NK-92 (cell line): ENCODE results near the gene KCNMA1.

Source experiments
- DNase-seq: peaks from one replicate; lab custom pipeline; 2025; ENCODE audit not compliant: unreplicated experiment; lab: John Stamatoyannopoulos, UW

The KCNMA1 gene

DNA sequence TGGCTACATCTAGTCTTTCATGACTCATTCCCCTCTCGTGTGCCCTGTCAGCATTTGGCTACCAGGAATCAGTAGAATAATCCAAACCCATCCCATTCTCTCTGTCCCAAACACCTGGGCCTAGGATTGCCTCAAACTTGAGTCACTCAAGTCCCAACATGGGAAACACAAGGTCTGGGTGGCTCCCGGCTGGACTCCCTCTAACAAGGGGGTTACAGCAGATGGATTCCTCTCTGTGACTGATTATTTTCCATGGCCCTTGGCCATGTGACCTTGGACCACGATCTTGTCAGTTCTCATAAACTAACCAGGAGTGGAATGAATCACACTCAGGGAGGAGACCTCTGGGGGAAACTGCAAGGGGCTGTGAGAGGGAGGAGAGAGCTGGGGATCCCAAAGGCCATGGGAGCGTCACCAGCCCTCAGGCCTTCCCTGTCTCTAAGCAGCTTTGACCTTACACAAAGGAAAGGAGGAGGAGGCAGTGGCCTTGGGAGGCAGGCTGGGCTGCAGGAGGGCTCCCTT lies 533.1 kb downstream of the KCNMA1 start:
- DNase-seq: no peak

DNA sequence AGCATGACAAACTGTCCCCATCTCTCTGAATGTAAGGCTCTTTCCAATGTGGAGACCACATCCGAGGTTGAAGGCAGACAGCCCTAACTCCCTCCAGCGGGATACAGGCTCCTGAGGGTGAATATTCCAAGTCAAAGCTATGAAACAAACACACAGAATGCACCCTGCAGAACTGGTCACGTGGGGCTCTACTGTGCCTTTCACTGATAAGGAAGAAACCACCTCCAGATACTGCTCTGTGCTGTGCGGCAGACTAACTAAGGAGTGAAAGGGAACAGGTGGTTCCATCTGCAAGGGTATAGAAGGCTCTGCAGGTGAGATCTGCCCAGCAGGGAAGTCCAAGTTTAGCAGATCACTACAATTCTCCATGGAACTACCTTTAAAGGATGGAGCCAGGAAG lies 534.4 kb downstream of the KCNMA1 start:
- no peak for DNase-seq

- DNase-seq: no peak
These were observed 536.3 kb downstream of the KCNMA1 start for GRCh38 chr10:77101341-77101740.

GRCh38 chr10:77099136-77099535 lies 538.5 kb downstream of the KCNMA1 start:
- no peak for DNase-seq

DNA sequence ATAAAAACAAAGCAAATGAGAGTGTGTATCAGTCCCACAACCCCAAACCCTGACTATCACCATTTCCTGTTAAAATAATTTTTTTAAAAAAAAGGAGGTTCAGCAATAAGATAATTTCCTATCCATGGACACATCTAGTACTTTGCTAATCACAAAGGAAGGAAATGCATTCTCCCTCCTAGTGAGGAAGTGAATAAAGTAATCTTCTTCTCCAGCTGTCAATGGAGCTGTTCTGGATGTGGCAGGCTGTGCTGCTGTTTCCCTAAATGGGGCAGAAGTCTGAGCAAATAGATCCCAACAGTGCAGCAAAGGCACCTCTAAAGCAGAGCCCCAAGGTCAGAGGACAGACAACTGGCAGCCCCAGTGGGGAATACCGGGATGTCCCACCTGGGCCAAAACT lies 540.0 kb downstream of the KCNMA1 start:
- DNase-seq: no peak

DNA sequence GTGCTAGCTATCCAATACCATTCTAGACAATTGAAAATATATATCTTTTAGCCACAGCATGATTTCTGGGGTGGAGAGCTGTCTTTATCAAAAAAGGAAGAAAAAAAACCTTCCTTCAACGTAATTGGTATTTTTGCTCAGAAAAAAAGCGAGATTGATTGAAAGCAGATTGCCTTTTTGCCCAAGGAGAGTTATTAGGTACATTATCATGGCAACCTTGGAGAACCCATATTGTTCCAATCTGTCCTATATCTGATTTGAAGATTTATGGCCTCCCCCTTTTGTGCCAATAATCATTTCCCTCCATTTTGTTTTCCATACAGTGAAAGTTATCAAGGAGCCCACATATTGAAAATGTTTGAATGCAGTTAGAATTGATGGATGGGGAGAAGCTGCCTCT lies 544.5 kb downstream of the KCNMA1 start:
- DNase-seq: no peak

DNA sequence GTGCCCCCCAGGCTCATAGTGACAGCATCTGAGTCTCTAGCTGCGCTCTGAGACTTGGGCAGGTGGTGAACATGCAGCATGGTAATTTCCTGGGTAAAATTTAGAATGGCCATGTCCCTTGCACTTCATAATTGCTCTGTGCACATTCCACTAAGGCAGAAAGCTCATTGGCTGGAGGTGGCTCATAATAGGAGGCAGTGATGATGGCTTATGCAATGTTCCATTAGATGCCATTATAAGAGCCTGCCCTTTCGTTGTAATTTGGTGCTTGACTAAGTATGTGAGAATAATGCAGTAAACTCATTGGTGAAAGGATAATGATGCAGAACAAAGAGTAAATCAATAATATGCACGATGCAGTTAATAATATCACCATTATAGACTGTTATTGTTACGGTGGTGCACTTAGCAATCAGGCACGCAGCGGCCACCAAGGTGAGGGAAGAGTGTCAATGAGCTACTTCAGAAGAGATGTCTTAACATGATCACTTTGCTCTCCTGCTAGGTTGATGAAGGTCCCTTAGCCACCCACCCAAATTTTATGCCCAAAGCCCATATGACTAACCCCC lies 545.9 kb downstream of the KCNMA1 start:
- DNase-seq: no peak

DNA sequence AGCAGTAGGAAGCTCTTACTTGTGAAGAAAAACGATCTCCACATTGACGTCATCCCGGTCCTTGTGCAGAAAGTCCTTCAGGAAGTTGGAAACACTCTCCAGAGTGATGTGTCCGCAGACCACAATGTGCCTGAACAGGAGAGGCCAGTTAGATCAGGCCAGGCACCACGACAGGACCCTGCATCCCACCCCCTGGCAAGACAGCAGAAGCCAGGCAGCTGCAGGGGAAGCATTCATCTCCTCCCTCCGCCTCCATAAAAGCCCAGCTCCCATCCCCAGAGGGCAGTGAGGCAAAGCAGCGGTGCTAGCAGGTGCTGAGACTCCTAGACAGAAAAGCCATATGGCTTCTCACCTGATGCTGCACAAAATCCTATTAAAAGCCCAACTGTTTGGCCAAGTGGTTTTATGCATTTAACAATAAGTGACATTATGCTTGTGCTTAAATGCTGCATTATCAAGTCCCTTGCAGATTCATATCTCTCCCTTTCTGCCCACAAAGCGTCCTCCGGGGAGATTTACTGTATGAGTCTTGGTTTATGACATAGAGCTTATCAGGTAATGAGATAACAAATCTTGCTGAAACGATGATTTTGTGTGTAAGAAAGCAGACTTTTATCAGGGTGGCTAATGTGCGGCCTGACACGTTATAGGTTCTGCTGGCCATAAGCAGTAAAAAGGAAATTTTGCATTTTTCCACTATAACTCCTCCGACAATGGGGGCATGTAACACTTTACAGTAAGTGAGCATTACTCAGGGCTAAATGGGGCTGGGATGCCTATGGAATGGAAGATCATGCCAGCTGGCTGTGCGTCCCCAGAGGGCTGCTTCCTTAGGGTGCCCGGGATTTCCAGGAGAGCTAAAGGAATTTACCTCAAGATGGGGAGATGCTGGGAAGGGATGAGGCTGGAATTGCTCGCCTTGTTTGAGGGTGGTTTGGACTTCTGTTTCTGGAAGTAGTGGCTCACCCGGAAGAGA lies 546.9 kb downstream of the KCNMA1 start:
- DNase-seq: no peak

- DNase-seq: no peak
These were observed 550.2 kb downstream of the KCNMA1 start for GRCh38 chr10:77087366-77087765.

GRCh38 chr10:77086081-77086480 lies 551.5 kb downstream of the KCNMA1 start:
- no peak for DNase-seq

DNA sequence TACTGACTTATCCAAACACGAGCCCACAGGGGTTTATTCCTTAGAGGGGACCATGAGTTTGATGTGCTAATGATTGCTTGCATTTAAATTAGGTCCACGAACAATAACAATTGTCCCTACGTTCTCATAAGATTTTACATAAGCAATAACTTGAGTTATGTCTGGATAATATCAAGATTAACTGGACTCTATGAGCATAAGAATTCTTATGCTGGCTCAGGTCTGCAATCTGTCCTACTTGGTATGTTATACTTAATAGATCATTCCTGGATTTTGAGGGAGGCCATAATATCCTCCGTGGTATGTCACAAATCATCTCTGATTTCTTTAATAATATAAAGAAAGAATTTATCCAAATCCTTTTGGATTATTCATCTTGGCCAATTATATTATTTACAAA lies 552.3 kb downstream of the KCNMA1 start:
- DNase-seq: no peak

DNA sequence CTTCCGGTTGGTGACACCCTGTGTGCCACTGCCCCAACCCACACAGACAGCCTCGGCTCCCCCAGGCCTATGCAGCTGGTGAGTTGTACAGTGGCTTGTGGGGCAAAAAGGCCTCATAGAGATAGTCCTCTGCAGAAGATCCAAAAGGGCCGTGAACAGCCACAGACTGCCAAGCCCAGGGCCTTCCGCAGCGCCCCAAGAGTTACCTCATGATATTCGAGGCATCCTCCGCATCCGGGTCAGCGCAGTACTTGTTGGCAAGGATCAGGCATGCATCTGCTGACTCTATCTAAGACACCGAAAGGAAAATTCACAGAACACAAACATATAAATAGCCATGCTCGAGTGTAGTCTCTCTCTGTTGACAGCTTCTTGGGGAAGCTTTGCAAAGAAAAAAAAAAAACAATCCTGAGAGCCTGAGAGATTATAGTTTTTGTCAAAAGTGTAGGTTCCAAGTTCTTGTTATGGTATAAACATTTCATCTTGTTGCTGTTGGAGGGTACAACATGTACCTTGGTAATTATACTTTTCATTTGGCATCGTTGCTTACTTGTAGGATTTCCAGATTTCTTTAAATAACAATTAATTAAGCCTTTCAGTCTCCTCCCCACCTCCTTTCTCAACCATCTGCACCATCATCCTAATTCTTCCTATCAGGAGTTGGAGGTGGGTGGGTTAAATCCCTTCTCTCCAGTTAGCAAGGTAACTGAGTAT lies 553.0 kb downstream of the KCNMA1 start:
- no peak for DNase-seq

DNA sequence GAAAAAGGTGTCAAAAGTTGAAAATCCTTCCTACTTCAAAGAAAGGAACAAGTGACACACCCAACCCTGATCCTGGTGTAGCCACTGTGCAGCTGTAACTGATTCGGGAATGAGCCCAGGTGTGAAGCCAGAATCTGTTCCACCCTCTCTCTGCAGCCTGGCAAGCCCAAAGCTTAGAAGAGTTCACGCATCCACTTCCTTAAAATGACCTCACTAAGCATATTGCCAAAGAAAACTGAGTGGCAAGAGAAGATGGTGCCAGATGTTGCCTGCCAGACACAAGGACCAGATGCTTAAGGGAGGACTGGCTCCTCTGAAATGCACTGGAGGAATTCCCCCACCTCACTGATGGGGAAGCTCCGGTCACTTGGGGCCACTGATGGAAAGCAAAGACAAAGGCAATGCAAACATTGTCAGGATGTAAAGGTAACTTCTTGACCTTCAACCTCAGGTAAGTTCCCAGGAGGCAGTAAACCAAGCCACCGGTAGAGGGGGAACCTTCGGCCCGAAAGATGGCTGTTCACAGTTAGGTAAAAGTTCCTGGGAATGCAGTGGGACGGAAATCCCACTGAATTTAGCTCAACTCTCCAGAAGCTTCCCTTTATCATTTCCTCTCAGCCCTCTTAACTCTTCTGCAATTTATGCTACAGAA lies 554.9 kb downstream of the KCNMA1 start:
- DNase-seq: no peak

GRCh38 chr10:77081481-77081891 lies 556.1 kb downstream of the KCNMA1 start:
- no peak for DNase-seq

GRCh38 chr10:77080361-77081027 lies 557.1 kb downstream of the KCNMA1 start:
- DNase-seq: no peak

GRCh38 chr10:77079592-77080300 lies 557.9 kb downstream of the KCNMA1 start:
- no peak for DNase-seq

- no peak for DNase-seq
These were observed 560.2 kb downstream of the KCNMA1 start for GRCh38 chr10:77077316-77077945.

DNA sequence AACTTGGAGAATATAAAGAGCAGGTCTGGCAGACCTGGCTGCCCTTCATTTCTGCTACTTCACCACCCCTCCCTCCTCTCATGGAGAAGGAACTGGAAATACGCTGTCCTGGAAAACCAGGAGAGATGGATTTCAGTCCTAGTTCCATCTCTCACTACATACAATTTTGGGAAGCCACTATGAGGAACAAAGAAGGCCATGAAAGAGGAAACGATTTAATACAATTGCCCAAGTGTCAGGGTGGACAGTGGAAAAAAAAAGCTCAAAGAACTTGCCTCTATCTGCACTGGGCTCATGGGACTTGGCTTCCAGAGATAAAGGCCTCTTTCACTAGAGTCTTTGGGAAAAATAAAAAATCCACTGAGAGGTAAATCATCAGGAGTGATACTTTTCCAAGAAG lies 561.7 kb downstream of the KCNMA1 start:
- DNase-seq: no peak

- no peak for DNase-seq
These were observed 563.4 kb downstream of the KCNMA1 start for GRCh38 chr10:77074104-77074624.
